ENCODE data around the gene DSN1.

GRCh38 chr20:36793294-36794115 lies 19.9 kb upstream of the DSN1 start:
- TF ChIP-seq OTX1 (CRISPR knock-in tag; IDR thresholded peaks at IDR 0.05) (no peak), BRF1 (IDR thresholded peaks at IDR 0.05; ENCODE audit: borderline replicate concordance, extremely low read depth, insufficient read length) (no peak), RAD51 (IDR thresholded peaks at IDR 0.05; ENCODE audit: borderline replicate concordance, low read depth) (no peak), MYNN (IDR thresholded peaks at IDR 0.05) (no peak), MYNN (CRISPR knock-in tag; IDR thresholded peaks at IDR 0.05) (no peak), ZNF592 (IDR thresholded peaks at IDR 0.05) (no peak), HES1 (IDR thresholded peaks at IDR 0.05; ENCODE audit: low read depth) (no peak), HNRNPUL1 (IDR thresholded peaks at IDR 0.05; ENCODE audit: low read length) (no peak), NFXL1 (CRISPR knock-in tag; IDR thresholded peaks at IDR 0.05) (no peak), ZNF3 (CRISPR knock-in tag; IDR thresholded peaks at IDR 0.05) (no peak), CTCF (IDR thresholded peaks at IDR 0.05 in 2 of 3, conservative IDR thresholded peaks at IDR 0.05 in 1 of 3; ENCODE audit: insufficient read depth in 2 of 3, low read depth in 1 of 3, low read length in 3 of 3) (no peak), ZFP1 (CRISPR knock-in tag; IDR thresholded peaks at IDR 0.05) (no peak)

Measured in K562 (cell line).